Right lobe of liver (tissue), 6 donors: ENCODE results near the gene SERHL2. TPM values are rescaled to one million over a fixed set of nuclear protein-coding genes. Genes with fewer than 3 reads are reported as not detected.
A peak's percentile ranks its signal among the peaks of the same experiment; 100 is the strongest.

Experiments used
- ATAC-seq, 4 donors: fragments of 200-7000 bp; cut with Tn5 transposase; one replicate each; pipeline ENCODE4 v1.9.1; 2020; ENCODE audit warnings: mild to moderate bottlenecking in 4 of 4, moderate library complexity in 4 of 4
- DNase-seq, 3 donors: peaks; one replicate each; pipeline ENCODE4 v3.0.0-alpha.2; 2020
- H3K27ac ChIP-seq, 3 donors: fragments of 200-600 bp; one replicate each; pipeline ENCODE4 v1.8.0; 2022
- H3K27me3 ChIP-seq, 2 donors: fragments of 200-600 bp; one replicate each; pipeline ENCODE4 v1.8.0; 2022
- H3K36me3 ChIP-seq, 4 donors: fragments of 200-600 bp; sonication (generic) in 1 of 4; one replicate each; pipeline versions ENCODE4 v1.5.1 to v1.8.0; 2017 to 2022; ENCODE audit warnings: control low read depth in 1 of 4
- H3K4me1 ChIP-seq, 4 donors: fragments of 200-600 bp; sonication (generic) in 1 of 4; one replicate each; pipeline versions ENCODE4 v1.5.1 to v1.8.0; 2017 to 2022; ENCODE audit warnings: control low read depth in 1 of 4
- H3K4me3 ChIP-seq, 3 donors: fragments of 200-600 bp; one replicate each; pipeline ENCODE4 v1.8.0; 2022
- H3K9me3 ChIP-seq, 4 donors: fragments of 200-600 bp; sonication (generic) in 1 of 4; one replicate each; pipeline versions ENCODE4 v1.5.1 to v1.8.0; 2017 to 2022; ENCODE audit warnings: control low read depth in 1 of 4
- POLR2A ChIP-seq: fragments of 450-650 bp; IDR thresholded peaks from one replicate; pipeline ENCODE4 v1.6.1; 2017; ENCODE audit warnings: antibody characterized with exemption, mild to moderate bottlenecking
- whole genome bisulfite sequencing: methylation state at CpG from one replicate; pipeline ENCODE4 v1.1.6; 2018; ENCODE audit warnings: low coverage, low lambda C conversion rate; ENCODE audit not compliant: insufficient coverage; ENCODE audit errors: missing lambda C conversion rate; 5-methylcytosine and 5-hydroxymethylcytosine counted together
- intact Hi-C, 2 donors: fragments of 100-400 bp; cut with DNase I; formaldehyde crosslinking; loops; one replicate each; pipeline versions ENCODE4 v1.11.2 to v1.14.1; 2022
- small RNA-seq, 2 experiments: library from RNA; depleted of rRNA; stranded (forward); fragments of <200 nt; gene quantifications; one replicate each; pipeline ENCODE3, GENCODE V24; 2016
- total RNA-seq, 6 experiments: library from RNA; depleted of rRNA in 2 of 6; stranded (reverse); fragments of >200 nt in 2 of 6; fragmentation: NEBNext Ultra II Directional in 3 of 6; extraction: Animal tissue kit (Norgen Biotek cat#: 25700) in 3 of 6; gene quantifications; one replicate each; pipeline versions ENCODE4 v1.1.0 to v1.2.4, GENCODE V29; 2016 to 2023
- TF ChIP-seq, protein P1 (sequence below), 4 donors: fragments of 200-600 bp in 3 of 4; fragments of 450-650 bp in 1 of 4; IDR thresholded peaks; one replicate each; pipeline versions ENCODE4 v1.5.1 to v1.8.0; 2016 to 2022; ENCODE audit warnings: antibody characterized with exemption in 4 of 4, mild to moderate bottlenecking in 2 of 4
- donor health status: DM: no; HTN: yes; CAD: no.
- donor health status: DM: no; HTN: no; CAD: no.
- donor health status: DM: no; HTN: no; CAD: no.
- donor health status: DM: no; HTN: yes; CAD: no.
- donor health status: DM: no; HTN: yes; CAD: no.

The SERHL2 gene
- total RNA-seq, 6 experiments from 2014 or later, result 0.29 to 2.9 (median 0.80) TPM

- no peaks in the 10 kb centered on the region for H3K27me3 ChIP-seq
- intact Hi-C loops, result no loop called here
- TF ChIP-seq, protein P1, sequence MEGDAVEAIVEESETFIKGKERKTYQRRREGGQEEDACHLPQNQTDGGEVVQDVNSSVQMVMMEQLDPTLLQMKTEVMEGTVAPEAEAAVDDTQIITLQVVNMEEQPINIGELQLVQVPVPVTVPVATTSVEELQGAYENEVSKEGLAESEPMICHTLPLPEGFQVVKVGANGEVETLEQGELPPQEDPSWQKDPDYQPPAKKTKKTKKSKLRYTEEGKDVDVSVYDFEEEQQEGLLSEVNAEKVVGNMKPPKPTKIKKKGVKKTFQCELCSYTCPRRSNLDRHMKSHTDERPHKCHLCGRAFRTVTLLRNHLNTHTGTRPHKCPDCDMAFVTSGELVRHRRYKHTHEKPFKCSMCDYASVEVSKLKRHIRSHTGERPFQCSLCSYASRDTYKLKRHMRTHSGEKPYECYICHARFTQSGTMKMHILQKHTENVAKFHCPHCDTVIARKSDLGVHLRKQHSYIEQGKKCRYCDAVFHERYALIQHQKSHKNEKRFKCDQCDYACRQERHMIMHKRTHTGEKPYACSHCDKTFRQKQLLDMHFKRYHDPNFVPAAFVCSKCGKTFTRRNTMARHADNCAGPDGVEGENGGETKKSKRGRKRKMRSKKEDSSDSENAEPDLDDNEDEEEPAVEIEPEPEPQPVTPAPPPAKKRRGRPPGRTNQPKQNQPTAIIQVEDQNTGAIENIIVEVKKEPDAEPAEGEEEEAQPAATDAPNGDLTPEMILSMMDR (IDR thresholded peaks at IDR 0.05), result no peak
- no peak for TF ChIP-seq POLR2A
- 77% methylated on average over 8 of the region's 20 CpGs for WGBS
- ATAC-seq (no peak), DNase-seq (no peak)
- peaks cover 0 to 36% (median 15%) of the 10 kb centered on the region in 4 donors for H3K36me3 ChIP-seq
- H3K4me3 ChIP-seq, result no peak overlapping the region
- H3K9me3 ChIP-seq, result no peaks in the 10 kb centered on the region
- H3K27ac ChIP-seq, result no peak overlapping the region
- peaks cover 0 to 27% (median 0%) of the 10 kb centered on the region in 4 donors for H3K4me1 ChIP-seq
These were observed 68.4 kb downstream of the SERHL2 start for GRCh38 chr22:42622061-42622710.

DNA sequence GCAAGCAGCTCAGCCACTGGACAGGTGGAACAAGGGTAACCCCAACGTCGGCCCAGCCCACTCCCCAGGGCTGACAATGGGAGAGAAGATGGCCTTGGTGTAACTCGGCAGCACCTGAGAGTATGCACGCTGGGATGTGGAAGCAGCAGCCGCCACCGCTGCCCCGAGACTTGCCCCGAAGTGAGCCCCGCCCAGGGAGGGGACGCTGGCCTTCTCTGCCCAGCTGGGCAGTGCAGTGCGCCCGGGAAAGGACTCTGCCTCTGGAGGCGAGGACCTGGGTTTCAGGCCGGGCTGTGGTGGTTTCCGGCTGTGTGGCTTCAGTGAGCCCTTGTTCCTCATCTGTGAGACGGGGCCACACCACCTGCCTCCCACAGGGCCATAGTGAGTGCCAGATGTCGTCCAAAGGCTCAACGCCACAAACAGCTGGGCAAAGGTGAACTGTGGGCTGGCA, 69.6 kb downstream of the SERHL2 start:
- no CpG with 5 or more reads among the region's 18 CpGs for WGBS
- H3K9me3 ChIP-seq, result no peaks in the 10 kb centered on the region
- H3K36me3 ChIP-seq, result peaks cover 5 to 47% (median 24%) of the 10 kb centered on the region in 4 donors
- peak in 2 of 4 donors; percentile 3 to 7 for ATAC-seq
- DNase-seq, result no peak
- no peak overlapping the region for H3K4me3 ChIP-seq
- intact Hi-C loops, result no loop called here
- H3K27ac ChIP-seq, result no peak overlapping the region
- H3K4me1 ChIP-seq, result peaks cover 0 to 24% (median 0%) of the 10 kb centered on the region in 4 donors
- no peaks in the 10 kb centered on the region for H3K27me3 ChIP-seq
- no peak for TF ChIP-seq POLR2A
- TF ChIP-seq, protein P1 (IDR thresholded peaks at IDR 0.05), result no peak

Small RNAs within 50 kb of the gene (small RNA-seq; reads per million reads assigned to genes)
- gene RN7SKP80 (0 reads per million in 2 experiments), gene RNU6-513P (0 reads per million in 2 experiments)

Other genes with a start within 250 kb of the SERHL2 start
- 1 to 10 TPM; 2.1 to 6.6 (median 2.4) TPM for gene NFAM1, start 121.6 kb upstream of the SERHL2 start, total RNA-seq
- 10 to 100 TPM in 5 of 6 experiments, 1 to 10 TPM in 1; 9.3 to 17.8 (median 14.7) TPM for gene RRP7A, start 34.2 kb upstream of the SERHL2 start, total RNA-seq
- gene POLDIP3, start 60.9 kb downstream of the SERHL2 start, total RNA-seq, result 10 to 100 TPM; 17.1 to 22.6 (median 21.1) TPM
- under 1 TPM in 3 of 6 experiments, not detected in 3; 0.37 to 0.78 (median 0.68) TPM for gene ATP5MGL, start 86.6 kb downstream of the SERHL2 start, total RNA-seq
- gene CYB5R3, start 95.4 kb downstream of the SERHL2 start, total RNA-seq, result 100 to 1,000 TPM; 146 to 211 (median 170) TPM
- 1 to 10 TPM in 5 of 6 experiments, under 1 TPM in 1; 0.86 to 3.7 (median 2.2) TPM for gene A4GALT, start 166.9 kb downstream of the SERHL2 start, total RNA-seq